ENCODE data around the gene SRP72. TPM values are rescaled to one million over a fixed set of nuclear protein-coding genes. Genes with fewer than 3 reads are reported as not detected.
"Not testable (repeated sequence)": the region's sequence is repeated elsewhere in the genome, so short reads cannot be mapped to it uniquely, and the experiment has no call there.

Gene SRP72
- total and polyA plus RNA-seq, 7 experiments from 2014 or later: 98.4 to 174 (median 114) TPM

GRCh38 chr4:56438766-56439165 is 28.7 kb upstream of the SRP72 start:
- Histone ChIP-seq H3K4me1 (ENCODE audit: control insufficient read depth in 2 of 2, insufficient read depth in 2 of 2, low read length in 2 of 2) (peaks cover 14 to 15% of the 10 kb centered on the region in 2 donors), H3K4me3 (ENCODE audit: low read length) (no peak overlapping the region), H3K36me3 (ENCODE audit: control insufficient read depth in 2 of 3, insufficient read depth in 3 of 3, low read length in 3 of 3) (peaks cover 0 to 4% (median 0%) of the 10 kb centered on the region in 3 experiments), H3K27ac (ENCODE audit: low read depth, low read length) (no peak overlapping the region), H3K27me3 (ENCODE audit: control insufficient read depth in 2 of 2, insufficient read depth in 2 of 2, low read length in 2 of 2) (no peaks in the 10 kb centered on the region), H3K9me3 (ENCODE audit: control insufficient read depth in 2 of 3, low read length in 3 of 3) (no peaks in the 10 kb centered on the region)
- ChIA-PET POLR2A (interaction anchor here (1.0 kb wide), 1 partner anchor 15 kb away, joined by 3 read pairs; no protein-coding TSS in a partner anchor), CTCF (no interaction called here)
- H3K4me1 Mint-ChIP-seq: peaks cover 31 to 60% (median 52%) of the 10 kb centered on the region in 7 donors
- DNase-seq: no peak
- ATAC-seq: no peak
- no peak overlapping the region for H3K4me3 Mint-ChIP-seq
- no peak overlapping the region for H3K27ac Mint-ChIP-seq
- intact Hi-C loops (cut with micrococcal nuclease): loop anchor here (5.0 kb wide), 4 partner anchors 319 to 1041 kb away; partner anchors contain the start of genes CLOCK (in 1 of the 2) and TMEM165 (in 1 of the 2)
- no peaks in the 10 kb centered on the region for H3K27me3 Mint-ChIP-seq
- peaks cover 0 to 17% (median 6%) of the 10 kb centered on the region in 5 donors for H3K36me3 Mint-ChIP-seq
- peaks cover 0 to 5% (median 0%) of the 10 kb centered on the region in 11 donors for H3K9me3 Mint-ChIP-seq

- DNase-seq (no peak), ATAC-seq (no peak)
- H3K9me3 Mint-ChIP-seq: peaks cover 0 to 5% (median 0%) of the 10 kb centered on the region in 11 donors
- H3K4me3 Mint-ChIP-seq: no peak overlapping the region
- no peaks in the 10 kb centered on the region for H3K27me3 Mint-ChIP-seq
- no peak overlapping the region for H3K4me3 ChIP-seq (ENCODE audit: low read length)
- H3K4me1 Mint-ChIP-seq: peaks cover 23 to 58% (median 48%) of the 10 kb centered on the region in 7 donors
- no peaks in the 10 kb centered on the region for H3K9me3 ChIP-seq (ENCODE audit: control insufficient read depth in 2 of 3, low read length in 3 of 3)
- no peak overlapping the region for H3K27ac ChIP-seq (ENCODE audit: low read depth, low read length)
- CTCF ChIA-PET: no interaction called here
- peaks cover 0 to 27% (median 9%) of the 10 kb centered on the region in 5 donors for H3K36me3 Mint-ChIP-seq
- H3K27ac Mint-ChIP-seq: peak overlapping the region in 1 of 9 donors; percentile 31
- H3K4me1 ChIP-seq (ENCODE audit: control insufficient read depth in 2 of 2, insufficient read depth in 2 of 2, low read length in 2 of 2): peaks cover 6 to 7% of the 10 kb centered on the region in 2 donors
- no peaks in the 10 kb centered on the region for H3K27me3 ChIP-seq (ENCODE audit: control insufficient read depth in 2 of 2, insufficient read depth in 2 of 2, low read length in 2 of 2)
- intact Hi-C loops (cut with micrococcal nuclease): no loop called here
- peaks cover 0 to 12% (median 0%) of the 10 kb centered on the region in 3 experiments for H3K36me3 ChIP-seq (ENCODE audit: control insufficient read depth in 2 of 3, insufficient read depth in 3 of 3, low read length in 3 of 3)
- POLR2A ChIA-PET: interaction anchor here (1.9 kb wide), 1 partner anchor 20 kb away, joined by 6 read pairs; no protein-coding TSS in a partner anchor
Observed at GRCh38 chr4:56440983-56441382, 26.4 kb upstream of the SRP72 start.

- CTCF ChIA-PET: no interaction called here
- ATAC-seq (no peak), DNase-seq (no peak)
- H3K4me1 Mint-ChIP-seq: peaks cover 11 to 53% (median 28%) of the 10 kb centered on the region in 7 donors
- Histone ChIP-seq H3K4me3 (ENCODE audit: low read length) (no peak overlapping the region), H3K27me3 (ENCODE audit: control insufficient read depth in 2 of 2, insufficient read depth in 2 of 2, low read length in 2 of 2) (no peaks in the 10 kb centered on the region), H3K9me3 (ENCODE audit: control insufficient read depth in 2 of 3, low read length in 3 of 3) (no peaks in the 10 kb centered on the region), H3K36me3 (ENCODE audit: control insufficient read depth in 2 of 3, insufficient read depth in 3 of 3, low read length in 3 of 3) (peaks cover 0 to 21% (median 0%) of the 10 kb centered on the region in 3 experiments), H3K4me1 (ENCODE audit: control insufficient read depth in 2 of 2, insufficient read depth in 2 of 2, low read length in 2 of 2) (peaks cover 0 to 3% of the 10 kb centered on the region in 2 donors), H3K27ac (ENCODE audit: low read depth, low read length) (no peak overlapping the region)
- no peak overlapping the region for H3K4me3 Mint-ChIP-seq
- POLR2A ChIA-PET: interaction anchor here (1.5 kb wide), 1 partner anchor 9 kb away, joined by 7 read pairs; the partner anchor contains the start of genes PAICS and PPAT
- peaks cover 4 to 40% (median 20%) of the 10 kb centered on the region in 5 donors for H3K36me3 Mint-ChIP-seq
- H3K9me3 Mint-ChIP-seq: peaks cover 0 to 2% (median 0%) of the 10 kb centered on the region in 11 donors
- H3K27me3 Mint-ChIP-seq: no peaks in the 10 kb centered on the region
- intact Hi-C loops (cut with micrococcal nuclease): no loop called here
- no peak overlapping the region for H3K27ac Mint-ChIP-seq
Observed at GRCh38 chr4:56444719-56445118, 22.7 kb upstream of the SRP72 start.

GRCh38 chr4:56445699-56446098 is 21.7 kb upstream of the SRP72 start:
- H3K4me1 Mint-ChIP-seq: peaks cover 6 to 47% (median 18%) of the 10 kb centered on the region in 7 donors
- ChIA-PET CTCF (no interaction called here), POLR2A (interaction anchor here (1.5 kb wide), 1 partner anchor 10 kb away, joined by 7 read pairs; the partner anchor contains the start of genes PAICS and PPAT)
- no peaks in the 10 kb centered on the region for H3K9me3 ChIP-seq (ENCODE audit: control insufficient read depth in 2 of 3, low read length in 3 of 3)
- H3K4me3 Mint-ChIP-seq: no peak overlapping the region
- intact Hi-C loops (cut with micrococcal nuclease): loop anchor here in 1 of 2 donors (1.0 kb wide), 1 partner anchor 8 kb away; no protein-coding TSS in a partner anchor
- H3K36me3 Mint-ChIP-seq: peaks cover 4 to 44% (median 23%) of the 10 kb centered on the region in 5 donors
- no peak overlapping the region for H3K27ac ChIP-seq (ENCODE audit: low read depth, low read length)
- no peaks in the 10 kb centered on the region for H3K27me3 ChIP-seq (ENCODE audit: control insufficient read depth in 2 of 2, insufficient read depth in 2 of 2, low read length in 2 of 2)
- H3K4me1 ChIP-seq (ENCODE audit: control insufficient read depth in 2 of 2, insufficient read depth in 2 of 2, low read length in 2 of 2): peaks cover 0 to 3% of the 10 kb centered on the region in 2 donors
- DNase-seq (no peak), ATAC-seq (no peak)
- H3K4me3 ChIP-seq (ENCODE audit: low read length): no peak overlapping the region
- H3K36me3 ChIP-seq (ENCODE audit: control insufficient read depth in 2 of 3, insufficient read depth in 3 of 3, low read length in 3 of 3): peaks cover 0 to 21% (median 0%) of the 10 kb centered on the region in 3 experiments
- no peak overlapping the region for H3K27ac Mint-ChIP-seq
- peaks cover 0 to 2% (median 0%) of the 10 kb centered on the region in 11 donors for H3K9me3 Mint-ChIP-seq
- no peaks in the 10 kb centered on the region for H3K27me3 Mint-ChIP-seq

- Histone ChIP-seq H3K4me1 (ENCODE audit: control insufficient read depth in 2 of 2, insufficient read depth in 2 of 2, low read length in 2 of 2) (no peaks in the 10 kb centered on the region), H3K36me3 (ENCODE audit: control insufficient read depth in 2 of 3, insufficient read depth in 3 of 3, low read length in 3 of 3) (peaks cover 0 to 24% (median 0%) of the 10 kb centered on the region in 3 experiments), H3K27ac (ENCODE audit: low read depth, low read length) (no peak overlapping the region), H3K4me3 (ENCODE audit: low read length) (no peak overlapping the region), H3K27me3 (ENCODE audit: control insufficient read depth in 2 of 2, insufficient read depth in 2 of 2, low read length in 2 of 2) (no peaks in the 10 kb centered on the region), H3K9me3 (ENCODE audit: control insufficient read depth in 2 of 3, low read length in 3 of 3) (no peaks in the 10 kb centered on the region)
- ATAC-seq: no peak
- peaks cover 0 to 35% (median 6%) of the 10 kb centered on the region in 7 donors for H3K4me1 Mint-ChIP-seq
- H3K4me3 Mint-ChIP-seq: no peak overlapping the region
- ChIA-PET POLR2A (interaction anchor here (0.7 to 1.1 kb wide), 2 partner anchors 13 to 103 kb away, joined by 4 read pairs; no protein-coding TSS in a partner anchor), CTCF (no interaction called here)
- no peak for DNase-seq
- peak overlapping the region in 4 of 9 donors; percentile 9 to 78 (median 53) for H3K27ac Mint-ChIP-seq
- peaks cover 0 to 2% (median 0%) of the 10 kb centered on the region in 11 donors for H3K9me3 Mint-ChIP-seq
- intact Hi-C loops (cut with micrococcal nuclease): no loop called here
- H3K36me3 Mint-ChIP-seq: peaks cover 4 to 43% (median 29%) of the 10 kb centered on the region in 5 donors
- no peaks in the 10 kb centered on the region for H3K27me3 Mint-ChIP-seq
Observed at GRCh38 chr4:56448301-56448700, 19.1 kb upstream of the SRP72 start.

GRCh38 chr4:56449475-56449874 is 17.9 kb upstream of the SRP72 start:
- DNase-seq; H3K27me3 ChIP-seq (ENCODE audit: control insufficient read depth in 2 of 2, insufficient read depth in 2 of 2, low read length in 2 of 2); H3K9me3 Mint-ChIP-seq; H3K4me3 Mint-ChIP-seq; POLR2A ChIA-PET; H3K4me3 ChIP-seq (ENCODE audit: low read length); H3K9me3 ChIP-seq (ENCODE audit: control insufficient read depth in 2 of 3, low read length in 3 of 3); H3K4me1 ChIP-seq (ENCODE audit: control insufficient read depth in 2 of 2, insufficient read depth in 2 of 2, low read length in 2 of 2); H3K27ac ChIP-seq (ENCODE audit: low read depth, low read length); H3K27me3 Mint-ChIP-seq; CTCF ChIA-PET; intact Hi-C loops (cut with micrococcal nuclease); ATAC-seq: not testable (repeated sequence)
- peak overlapping the region in 1 of 9 donors; percentile 56 for H3K27ac Mint-ChIP-seq
- peaks cover 9 to 46% (median 29%) of the 10 kb centered on the region in 5 donors for H3K36me3 Mint-ChIP-seq
- H3K4me1 Mint-ChIP-seq: peaks cover 0 to 24% (median 6%) of the 10 kb centered on the region in 7 donors
- peaks cover 0 to 32% (median 0%) of the 10 kb centered on the region in 3 experiments for H3K36me3 ChIP-seq (ENCODE audit: control insufficient read depth in 2 of 3, insufficient read depth in 3 of 3, low read length in 3 of 3)

Data from naive thymus-derived CD4-positive, alpha-beta T cell (primary cell).